Naive thymus-derived CD4-positive, alpha-beta T cell (primary cell): ENCODE measurements around the gene PRSS56. TPM values are rescaled to one million over a fixed set of nuclear protein-coding genes. Genes with fewer than 3 reads are reported as not detected.

Experiments used
- ATAC-seq: fragments of 150-1000 bp; cut with Tn5 transposase; 2 replicates; pipeline ENCODE4 v1.10.0; 2021; ENCODE audit warnings: mild to moderate bottlenecking, moderate library complexity
- CTCF ChIA-PET: fragments of 350-600 bp; sonication (Branson Sonifier 250); formaldehyde crosslinking; loops from one replicate; lab custom pipeline; 2021; ENCODE audit warnings: antibody characterized with exemption; lab: Charles Lee
- POLR2A ChIA-PET: fragments of 350-600 bp; sonication (Branson Sonifier 250); formaldehyde crosslinking; loops from one replicate; lab custom pipeline; 2021; ENCODE audit warnings: antibody characterized with exemption, inconsistent platforms; lab: Charles Lee
- DNase-seq, 9 donors: peaks; one replicate each; pipeline versions ENCODE4 v3.0.0 to v3.0.0-alpha.2; 2020 to 2022; ENCODE audit warnings: mixed read lengths in 1 of 9
- H3K27ac ChIP-seq: one replicate; pipeline ENCODE4 v1.7.0; 2013; ENCODE audit warnings: mild to moderate bottlenecking, low read depth, low read length, moderate library complexity
- H3K27me3 ChIP-seq, 2 donors: one replicate each; pipeline ENCODE4 v1.7.0; 2013; ENCODE audit warnings: low read length in 2 of 2, mild to moderate bottlenecking in 2 of 2, moderate library complexity in 2 of 2; ENCODE audit not compliant: control insufficient read depth in 2 of 2, insufficient read depth in 2 of 2
- H3K36me3 ChIP-seq, 3 experiments: 1 replicate in 2 of 3; 2 replicates in 1 of 3; pipeline ENCODE4 v1.7.0; 2013; ENCODE audit warnings: low read length in 3 of 3, mild to moderate bottlenecking in 3 of 3, moderate library complexity in 1 of 3; ENCODE audit not compliant: insufficient read depth in 3 of 3, control insufficient read depth in 2 of 3
- H3K4me1 ChIP-seq, 2 donors: one replicate each; pipeline ENCODE4 v1.7.0; 2013; ENCODE audit warnings: low read length in 2 of 2, mild to moderate bottlenecking in 2 of 2, moderate library complexity in 1 of 2; ENCODE audit not compliant: control insufficient read depth in 2 of 2, insufficient read depth in 2 of 2
- H3K4me3 ChIP-seq: 2 replicates; pipeline ENCODE4 v1.7.0; 2013; ENCODE audit warnings: mild to moderate bottlenecking, low read length
- H3K9me3 ChIP-seq, 3 experiments: 1 replicate in 2 of 3; 2 replicates in 1 of 3; pipeline ENCODE4 v1.7.0; 2013; ENCODE audit warnings: low read length in 3 of 3; ENCODE audit not compliant: control insufficient read depth in 2 of 3
- H3K27ac Mint-ChIP-seq, 9 donors: one replicate each; pipeline ENCODE4 v1.8.0; 2020 to 2022; ENCODE audit warnings: mixed read lengths in 9 of 9, mild to moderate bottlenecking in 8 of 9, moderate library complexity in 5 of 9, inconsistent platforms in 2 of 9
- H3K27me3 Mint-ChIP-seq, 5 donors: one replicate each; pipeline ENCODE4 v1.8.0; 2021 to 2022; ENCODE audit warnings: mixed read lengths in 5 of 5, mild to moderate bottlenecking in 1 of 5
- H3K36me3 Mint-ChIP-seq, 5 donors: one replicate each; pipeline ENCODE4 v1.8.0; 2020 to 2022; ENCODE audit warnings: mixed read lengths in 5 of 5, mild to moderate bottlenecking in 3 of 5, inconsistent platforms in 1 of 5
- H3K4me1 Mint-ChIP-seq, 7 donors: one replicate each; pipeline ENCODE4 v1.8.0; 2020 to 2022; ENCODE audit warnings: mixed read lengths in 7 of 7, mild to moderate bottlenecking in 3 of 7, inconsistent platforms in 1 of 7
- H3K4me3 Mint-ChIP-seq, 10 donors: one replicate each; pipeline ENCODE4 v1.8.0; 2020 to 2022; ENCODE audit warnings: mild to moderate bottlenecking in 10 of 10, mixed read lengths in 10 of 10, moderate library complexity in 6 of 10, inconsistent platforms in 2 of 10
- H3K9me3 Mint-ChIP-seq, 11 donors: one replicate each; pipeline ENCODE4 v1.8.0; 2020 to 2022; ENCODE audit warnings: mixed read lengths in 11 of 11, mild to moderate bottlenecking in 4 of 11, inconsistent platforms in 1 of 11, moderate library complexity in 1 of 11
- intact Hi-C, 2 donors: fragments of 100-400 bp; cut with micrococcal nuclease; formaldehyde crosslinking; loops; one replicate each; pipeline ENCODE4 v1.15.1; 2023
- polyA plus RNA-seq, 2 donors: library from polyadenylated mRNA; unstranded; fragments of 300-500 nt; fragmentation: Illumina TruSeq; gene quantifications; one replicate each; pipeline ENCODE4 v1.2.3, GENCODE V29; 2021
- total RNA-seq, 6 experiments: library from RNA in 5 of 6; stranded (reverse) in 5 of 6; gene quantifications; 1 replicate in 5 of 6; 2 replicates in 1 of 6; pipeline ENCODE4 v1.2.3 and lab custom pipeline; 2021 to 2026

The PRSS56 gene
- total and polyA plus RNA-seq, 7 experiments from 2014 or later = not detected

- Mint-ChIP-seq H3K4me1 (peaks cover 0 to 5% (median 4%) of the 10 kb centered on the region in 7 donors), H3K9me3 (no peaks in the 10 kb centered on the region), H3K27ac (no peak overlapping the region), H3K27me3 (peaks cover 20 to 43% (median 25%) of the 10 kb centered on the region in 5 donors), H3K4me3 (peak overlapping the region in 1 of 10 donors; percentile 13), H3K36me3 (no peaks in the 10 kb centered on the region)
- no peaks in the 10 kb centered on the region for H3K36me3 ChIP-seq
- DNase-seq = peak in 1 of 9 donors; percentile 2
- ChIA-PET POLR2A (no interaction called here), CTCF (no interaction called here)
- no peaks in the 10 kb centered on the region for H3K4me1 ChIP-seq
- H3K27ac ChIP-seq = no peak overlapping the region
- no peak overlapping the region for H3K4me3 ChIP-seq
- H3K27me3 ChIP-seq = no peaks in the 10 kb centered on the region
- H3K9me3 ChIP-seq = no peaks in the 10 kb centered on the region
- ATAC-seq = no peak
- intact Hi-C loops = no loop called here
Observed at GRCh38 chr2:232491139-232491780, 28.9 kb upstream of the PRSS56 start.

- Histone ChIP-seq H3K27me3 (no peaks in the 10 kb centered on the region), H3K27ac (no peak overlapping the region), H3K4me3 (no peak overlapping the region), H3K4me1 (no peaks in the 10 kb centered on the region), H3K36me3 (no peaks in the 10 kb centered on the region), H3K9me3 (no peaks in the 10 kb centered on the region)
- Mint-ChIP-seq H3K27me3 (peaks cover 20 to 38% (median 25%) of the 10 kb centered on the region in 5 donors), H3K27ac (no peak overlapping the region), H3K4me3 (no peak overlapping the region), H3K4me1 (peaks cover 0 to 5% (median 4%) of the 10 kb centered on the region in 7 donors), H3K36me3 (no peaks in the 10 kb centered on the region), H3K9me3 (no peaks in the 10 kb centered on the region)
- ChIA-PET CTCF (no interaction called here), POLR2A (no interaction called here)
- intact Hi-C loops = no loop called here
- ATAC-seq (no peak), DNase-seq (no peak)
Observed at GRCh38 chr2:232492236-232492848, 27.8 kb upstream of the PRSS56 start.

GRCh38 chr2:232492963-232493700, 27.1 kb upstream of the PRSS56 start:
- Mint-ChIP-seq H3K4me3 (no peak overlapping the region), H3K4me1 (peaks cover 0 to 5% (median 4%) of the 10 kb centered on the region in 7 donors), H3K27me3 (peaks cover 20 to 35% (median 25%) of the 10 kb centered on the region in 5 donors), H3K9me3 (no peaks in the 10 kb centered on the region), H3K36me3 (no peaks in the 10 kb centered on the region), H3K27ac (no peak overlapping the region)
- Histone ChIP-seq H3K9me3 (no peaks in the 10 kb centered on the region), H3K27ac (no peak overlapping the region), H3K4me1 (no peaks in the 10 kb centered on the region), H3K27me3 (no peaks in the 10 kb centered on the region), H3K36me3 (no peaks in the 10 kb centered on the region), H3K4me3 (no peak overlapping the region)
- CTCF ChIA-PET = no interaction called here
- no peak for ATAC-seq
- DNase-seq = no peak
- POLR2A ChIA-PET = no interaction called here
- intact Hi-C loops = no loop called here

GRCh38 chr2:232493701-232494474, 26.3 kb upstream of the PRSS56 start:
- Histone ChIP-seq H3K36me3 (no peaks in the 10 kb centered on the region), H3K4me1 (no peaks in the 10 kb centered on the region), H3K9me3 (no peaks in the 10 kb centered on the region), H3K4me3 (no peak overlapping the region), H3K27me3 (no peaks in the 10 kb centered on the region), H3K27ac (no peak overlapping the region)
- Mint-ChIP-seq H3K27me3 (peaks cover 21 to 34% (median 26%) of the 10 kb centered on the region in 5 donors), H3K27ac (no peak overlapping the region), H3K9me3 (no peaks in the 10 kb centered on the region), H3K4me1 (peaks cover 0 to under 1% (median under 1%) of the 10 kb centered on the region in 7 donors), H3K36me3 (no peaks in the 10 kb centered on the region), H3K4me3 (no peak overlapping the region)
- ChIA-PET POLR2A (no interaction called here), CTCF (no interaction called here)
- intact Hi-C loops = no loop called here
- DNase-seq (peak in 1 of 9 donors; percentile 4), ATAC-seq (no peak)

GRCh38 chr2:232494542-232494941, 25.6 kb upstream of the PRSS56 start:
- H3K4me1 ChIP-seq = no peaks in the 10 kb centered on the region
- H3K9me3 ChIP-seq = no peaks in the 10 kb centered on the region
- no peak overlapping the region for H3K4me3 Mint-ChIP-seq
- POLR2A ChIA-PET = no interaction called here
- CTCF ChIA-PET = no interaction called here
- H3K27ac Mint-ChIP-seq = no peak overlapping the region
- H3K4me3 ChIP-seq = no peak overlapping the region
- intact Hi-C loops = no loop called here
- H3K27me3 Mint-ChIP-seq = peaks cover 15 to 28% (median 20%) of the 10 kb centered on the region in 5 donors
- no peak overlapping the region for H3K27ac ChIP-seq
- no peaks in the 10 kb centered on the region for H3K9me3 Mint-ChIP-seq
- H3K36me3 ChIP-seq = no peaks in the 10 kb centered on the region
- DNase-seq (no peak), ATAC-seq (no peak)
- no peaks in the 10 kb centered on the region for H3K36me3 Mint-ChIP-seq
- no peaks in the 10 kb centered on the region for H3K4me1 Mint-ChIP-seq
- H3K27me3 ChIP-seq = no peaks in the 10 kb centered on the region

- no peaks in the 10 kb centered on the region for H3K9me3 ChIP-seq
- H3K4me3 ChIP-seq = no peak overlapping the region
- H3K4me1 Mint-ChIP-seq = no peaks in the 10 kb centered on the region
- intact Hi-C loops = no loop called here
- peak in 1 of 9 donors; percentile 0 for DNase-seq
- H3K27ac ChIP-seq = no peak overlapping the region
- CTCF ChIA-PET = interaction anchor here (0.6 kb wide), 1 partner anchor 1052 kb away, joined by 3 read pairs; no protein-coding TSS in a partner anchor
- no peak for ATAC-seq
- no peaks in the 10 kb centered on the region for H3K9me3 Mint-ChIP-seq
- no peak overlapping the region for H3K27ac Mint-ChIP-seq
- H3K4me3 Mint-ChIP-seq = no peak overlapping the region
- no peaks in the 10 kb centered on the region for H3K27me3 ChIP-seq
- POLR2A ChIA-PET = no interaction called here
- no peaks in the 10 kb centered on the region for H3K36me3 ChIP-seq
- H3K4me1 ChIP-seq = no peaks in the 10 kb centered on the region
- H3K36me3 Mint-ChIP-seq = no peaks in the 10 kb centered on the region
- H3K27me3 Mint-ChIP-seq = peaks cover 13 to 25% (median 15%) of the 10 kb centered on the region in 5 donors
Observed at GRCh38 chr2:232495292-232495691, 24.9 kb upstream of the PRSS56 start.
